Measurements from ENCODE around the gene S100A5.

Gene S100A5

GRCh38 chr1:153544453-153545066 lies 3.8 kb upstream of the S100A5 start:
- Mint-ChIP-seq H3K4me1 (peaks cover 97% of the 10 kb centered on the region), H3K9me3 (no peaks in the 10 kb centered on the region), H3K4me3 (peak overlapping the region; percentile 89 to 98), H3K27ac (peak overlapping the region; percentile 99), H3K27me3 (no peaks in the 10 kb centered on the region)
- no peak for DNase-seq
- no peak for ATAC-seq

- Mint-ChIP-seq H3K4me3 (peak overlapping the region; percentile 31 to 89), H3K27me3 (no peaks in the 10 kb centered on the region), H3K9me3 (no peaks in the 10 kb centered on the region), H3K4me1 (peaks cover 92% of the 10 kb centered on the region), H3K27ac (no peak overlapping the region)
- no peak for ATAC-seq
- DNase-seq = no peak
Observed at GRCh38 chr1:153543736-153544135, 3.0 kb upstream of the S100A5 start.

- H3K27ac Mint-ChIP-seq = no peak overlapping the region
- peaks cover 86% of the 10 kb centered on the region for H3K4me1 Mint-ChIP-seq
- no peaks in the 10 kb centered on the region for H3K9me3 Mint-ChIP-seq
- no peak for DNase-seq
- H3K27me3 Mint-ChIP-seq = no peaks in the 10 kb centered on the region
- no peak for ATAC-seq
- peak overlapping the region; percentile 5 to 31 for H3K4me3 Mint-ChIP-seq
Observed at GRCh38 chr1:153542956-153543711, 2.4 kb upstream of the S100A5 start.

- H3K4me1 Mint-ChIP-seq = peaks cover 84% of the 10 kb centered on the region
- H3K27ac Mint-ChIP-seq = peak overlapping the region; percentile 20 to 94
Observed at GRCh38 chr1:153541641-153542590, 1.2 kb upstream of the S100A5 start.

GRCh38 chr1:153539395-153540093 lies 1.2 kb downstream of the S100A5 start:
- Mint-ChIP-seq H3K4me3 (peak overlapping the region; percentile 63 to 77), H3K27me3 (no peaks in the 10 kb centered on the region), H3K9me3 (no peaks in the 10 kb centered on the region), H3K27ac (peak overlapping the region in 1 of 2 donors; percentile 94), H3K4me1 (peaks cover 78% of the 10 kb centered on the region)
- DNase-seq (no peak), ATAC-seq (no peak)

More at GRCh38 chr1:153541641-153542590, 1.2 kb upstream of the S100A5 start:
- Mint-ChIP-seq H3K9me3 (no peaks in the 10 kb centered on the region), H3K27me3 (no peaks in the 10 kb centered on the region), H3K4me3 (peak overlapping the region; percentile 63 to 77)
- ATAC-seq (no peak), DNase-seq (no peak)

- no peaks in the 10 kb centered on the region for H3K9me3 Mint-ChIP-seq
- DNase-seq (no peak), ATAC-seq (no peak)
- H3K27me3 Mint-ChIP-seq = no peaks in the 10 kb centered on the region
- peaks cover 78% of the 10 kb centered on the region for H3K4me1 Mint-ChIP-seq
- no peak overlapping the region for H3K27ac Mint-ChIP-seq
- no peak overlapping the region for H3K4me3 Mint-ChIP-seq
Observed at GRCh38 chr1:153538315-153538821, 2.4 kb downstream of the S100A5 start.

- Mint-ChIP-seq H3K4me3 (peak overlapping the region in 1 of 2 donors; percentile 51), H3K27me3 (no peaks in the 10 kb centered on the region), H3K27ac (no peak overlapping the region), H3K9me3 (no peaks in the 10 kb centered on the region), H3K4me1 (peaks cover 78% of the 10 kb centered on the region)
- DNase-seq = no peak
- no peak for ATAC-seq
Observed at GRCh38 chr1:153537376-153537730, 3.4 kb downstream of the S100A5 start.

- ATAC-seq (no peak), DNase-seq (no peak)
Observed at GRCh38 chr1:153536671-153537375, 3.9 kb downstream of the S100A5 start.

GRCh38 chr1:153536012-153536670 lies 4.6 kb downstream of the S100A5 start:
- ATAC-seq = peak; percentile 84
- H3K4me1 Mint-ChIP-seq = peaks cover 78% of the 10 kb centered on the region

More at GRCh38 chr1:153536671-153537375, 3.9 kb downstream of the S100A5 start:
- H3K27me3 Mint-ChIP-seq = no peaks in the 10 kb centered on the region
- no peaks in the 10 kb centered on the region for H3K9me3 Mint-ChIP-seq
- H3K27ac Mint-ChIP-seq = peak overlapping the region; percentile 98 to 99
- peak overlapping the region; percentile 87 to 97 for H3K4me3 Mint-ChIP-seq
- H3K4me1 Mint-ChIP-seq = peaks cover 78% of the 10 kb centered on the region

GRCh38 chr1:153535242-153536011 lies 5.3 kb downstream of the S100A5 start, which contains the start of gene S100A6:
S100A6 (minus strand) TSS chr1:153535991; CDS start chr1:153535339, 652 bp downstream.
- no peaks in the 10 kb centered on the region for H3K9me3 Mint-ChIP-seq
- ATAC-seq = peak; percentile 58
- peaks cover 78% of the 10 kb centered on the region for H3K4me1 Mint-ChIP-seq
- H3K27me3 Mint-ChIP-seq = no peaks in the 10 kb centered on the region
- peak; percentile 22 to 47 for DNase-seq
- peak within 1 kb of the TSS; percentile 98 to 99 for H3K27ac Mint-ChIP-seq
- peak within 1 kb of the TSS; percentile 87 to 97 for H3K4me3 Mint-ChIP-seq

More at GRCh38 chr1:153536012-153536670, 4.6 kb downstream of the S100A5 start:
- no peaks in the 10 kb centered on the region for H3K27me3 Mint-ChIP-seq
- H3K27ac Mint-ChIP-seq = peak overlapping the region; percentile 98 to 99
- DNase-seq = peak; percentile 72 to 85
- peak overlapping the region; percentile 87 to 97 for H3K4me3 Mint-ChIP-seq
- H3K9me3 Mint-ChIP-seq = no peaks in the 10 kb centered on the region

- ATAC-seq = no peak
- Mint-ChIP-seq H3K27me3 (no peaks in the 10 kb centered on the region), H3K4me3 (peak overlapping the region; percentile 86 to 87), H3K4me1 (peaks cover 75% of the 10 kb centered on the region), H3K27ac (peak overlapping the region in 1 of 2 donors; percentile 91), H3K9me3 (no peaks in the 10 kb centered on the region)
- DNase-seq = no peak
Observed at GRCh38 chr1:153534925-153535241, 5.9 kb downstream of the S100A5 start.

- Mint-ChIP-seq H3K4me1 (peaks cover 70% of the 10 kb centered on the region), H3K27me3 (no peaks in the 10 kb centered on the region), H3K9me3 (no peaks in the 10 kb centered on the region), H3K27ac (no peak overlapping the region), H3K4me3 (peak overlapping the region; percentile 86 to 87)
- no peak for DNase-seq
- ATAC-seq = no peak
Observed at GRCh38 chr1:153534226-153534924, 6.4 kb downstream of the S100A5 start.

Measured in stimulated activated naive CD8-positive, alpha-beta T cell treated with anti-CD3 and anti-CD28 coated beads, Interleukin-15, amount 100 ng/mL, for 72 hours (primary cell).